ENCODE data around the gene METTL1.
"Not testable (repeated sequence)": the region's sequence is repeated elsewhere in the genome, so short reads cannot be mapped to it uniquely, and the experiment has no call there.

Gene METTL1

GRCh38 chr12:57722716-57723629 is 48.9 kb downstream of the METTL1 start:
- DNase-seq (ENCODE audit: low spot score), result no peak

- DNase-seq (ENCODE audit: low spot score), result not testable (repeated sequence)
Observed at GRCh38 chr12:57721846-57722608, 49.9 kb downstream of the METTL1 start.

- DNase-seq (ENCODE audit: low spot score), result no peak
Observed at GRCh38 chr12:57720606-57721595, 51.0 kb downstream of the METTL1 start.

GRCh38 chr12:57719777-57720605 is 51.9 kb downstream of the METTL1 start:
- DNase-seq (ENCODE audit: low spot score), result no peak

- DNase-seq (ENCODE audit: low spot score), result no peak
Observed at GRCh38 chr12:57718641-57719528, 53.0 kb downstream of the METTL1 start.
